GM10266 (cell line): Measurements from ENCODE around the gene SDR39U1.

Source experiments
- DNase-seq: peaks from one replicate; pipeline ENCODE4 v3.0.0; 2012; ENCODE audit errors: extremely low spot score
- TF ChIP-seq, protein P1 (sequence below): IDR thresholded peaks from 2 replicates; pipeline ENCODE4 v1.5.1; 2012; ENCODE audit warnings: mild to moderate bottlenecking, low read depth; ENCODE audit not compliant: control insufficient read depth, insufficient read depth; ENCODE audit errors: missing control alignments

The SDR39U1 gene

DNA sequence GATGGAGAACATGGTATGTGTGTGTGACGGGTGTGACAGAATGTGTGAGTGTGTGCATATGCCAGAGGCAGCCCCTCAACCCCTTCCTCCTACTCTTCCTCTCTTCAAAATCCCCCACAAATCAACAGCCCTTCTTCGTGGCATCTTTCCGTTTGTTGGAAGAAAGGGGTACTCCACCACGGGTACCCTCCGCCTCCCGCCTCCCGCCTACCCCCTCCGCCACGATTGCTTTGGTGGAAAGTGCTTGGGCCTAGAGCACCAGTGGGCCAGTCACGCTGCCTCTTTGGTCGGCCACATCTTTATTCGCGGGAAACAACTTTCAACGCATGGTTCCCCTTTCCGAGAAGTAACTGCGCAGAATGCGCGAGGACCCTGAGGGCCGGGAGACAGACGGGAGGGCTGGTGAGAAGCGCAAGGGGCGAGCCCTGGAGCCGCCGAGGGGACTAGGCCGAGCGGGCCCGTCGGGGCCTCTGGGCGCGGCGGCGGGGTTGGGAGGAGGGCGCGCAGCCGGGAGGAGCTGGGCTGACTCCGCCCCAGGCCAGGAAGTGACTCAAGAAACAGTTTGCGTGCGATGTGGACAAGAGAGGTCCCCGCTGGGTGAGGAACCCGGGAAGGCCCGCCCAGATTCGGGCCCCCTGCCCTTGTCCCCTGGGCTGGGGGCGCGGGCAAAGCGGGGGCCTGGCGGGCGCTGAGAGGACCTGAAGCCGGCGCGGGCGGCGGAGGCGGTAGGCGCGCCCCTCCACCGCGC is 13.0 kb downstream of the SDR39U1 start, which contains the start of the genes CBLN3 and KHNYN:
TSS of gene CBLN3 (minus strand) at position 274 of the 748 bp plus-strand sequence. CDS start 614 bp downstream, outside the sequence.
TSS of gene KHNYN (plus strand) at position 560 of the 748 bp plus-strand sequence. CDS start 777 bp downstream, outside the sequence.
- TF ChIP-seq, protein P1, sequence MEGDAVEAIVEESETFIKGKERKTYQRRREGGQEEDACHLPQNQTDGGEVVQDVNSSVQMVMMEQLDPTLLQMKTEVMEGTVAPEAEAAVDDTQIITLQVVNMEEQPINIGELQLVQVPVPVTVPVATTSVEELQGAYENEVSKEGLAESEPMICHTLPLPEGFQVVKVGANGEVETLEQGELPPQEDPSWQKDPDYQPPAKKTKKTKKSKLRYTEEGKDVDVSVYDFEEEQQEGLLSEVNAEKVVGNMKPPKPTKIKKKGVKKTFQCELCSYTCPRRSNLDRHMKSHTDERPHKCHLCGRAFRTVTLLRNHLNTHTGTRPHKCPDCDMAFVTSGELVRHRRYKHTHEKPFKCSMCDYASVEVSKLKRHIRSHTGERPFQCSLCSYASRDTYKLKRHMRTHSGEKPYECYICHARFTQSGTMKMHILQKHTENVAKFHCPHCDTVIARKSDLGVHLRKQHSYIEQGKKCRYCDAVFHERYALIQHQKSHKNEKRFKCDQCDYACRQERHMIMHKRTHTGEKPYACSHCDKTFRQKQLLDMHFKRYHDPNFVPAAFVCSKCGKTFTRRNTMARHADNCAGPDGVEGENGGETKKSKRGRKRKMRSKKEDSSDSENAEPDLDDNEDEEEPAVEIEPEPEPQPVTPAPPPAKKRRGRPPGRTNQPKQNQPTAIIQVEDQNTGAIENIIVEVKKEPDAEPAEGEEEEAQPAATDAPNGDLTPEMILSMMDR: no peak
- DNase-seq: peak; percentile 97

DNA sequence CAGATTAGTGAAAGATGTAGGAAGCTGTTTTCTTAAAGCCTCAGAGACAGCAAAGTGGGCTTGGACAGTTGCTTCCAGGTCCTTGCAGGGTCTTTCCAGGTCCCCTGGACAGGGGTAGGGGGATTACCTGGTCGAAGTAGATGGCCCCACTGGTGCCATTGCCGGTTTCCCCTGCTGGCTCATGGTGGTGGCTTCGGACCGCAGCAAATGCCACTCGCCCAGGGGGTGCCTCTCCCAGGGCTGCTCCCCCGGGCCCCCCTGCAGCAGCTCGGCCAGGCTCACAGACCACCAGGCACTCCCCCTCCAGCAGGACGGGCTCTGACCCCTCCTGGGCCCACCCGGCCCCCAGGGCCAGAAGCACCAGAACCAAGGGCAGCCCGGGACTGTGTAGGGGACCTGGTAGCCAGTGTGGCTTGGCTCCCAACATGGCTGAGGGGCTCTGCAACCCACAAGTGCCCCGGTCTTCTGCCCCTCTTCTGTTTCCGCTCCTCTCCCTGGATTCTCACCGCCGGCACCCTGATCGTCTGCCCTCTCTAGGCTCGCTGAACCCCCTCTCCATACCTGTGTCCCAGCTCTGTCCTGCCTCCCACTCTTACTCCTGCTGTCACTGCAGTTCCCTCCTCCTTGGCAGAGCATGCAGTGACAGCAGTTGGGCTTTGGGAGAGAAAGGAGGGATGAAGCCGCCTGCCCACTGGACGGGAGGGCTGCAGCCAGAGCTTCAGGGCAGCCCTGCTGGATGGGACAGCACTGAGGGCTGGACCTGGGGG is 13.8 kb downstream of the SDR39U1 start:
- TF ChIP-seq, protein P1: no peak
- DNase-seq: no peak

DNA sequence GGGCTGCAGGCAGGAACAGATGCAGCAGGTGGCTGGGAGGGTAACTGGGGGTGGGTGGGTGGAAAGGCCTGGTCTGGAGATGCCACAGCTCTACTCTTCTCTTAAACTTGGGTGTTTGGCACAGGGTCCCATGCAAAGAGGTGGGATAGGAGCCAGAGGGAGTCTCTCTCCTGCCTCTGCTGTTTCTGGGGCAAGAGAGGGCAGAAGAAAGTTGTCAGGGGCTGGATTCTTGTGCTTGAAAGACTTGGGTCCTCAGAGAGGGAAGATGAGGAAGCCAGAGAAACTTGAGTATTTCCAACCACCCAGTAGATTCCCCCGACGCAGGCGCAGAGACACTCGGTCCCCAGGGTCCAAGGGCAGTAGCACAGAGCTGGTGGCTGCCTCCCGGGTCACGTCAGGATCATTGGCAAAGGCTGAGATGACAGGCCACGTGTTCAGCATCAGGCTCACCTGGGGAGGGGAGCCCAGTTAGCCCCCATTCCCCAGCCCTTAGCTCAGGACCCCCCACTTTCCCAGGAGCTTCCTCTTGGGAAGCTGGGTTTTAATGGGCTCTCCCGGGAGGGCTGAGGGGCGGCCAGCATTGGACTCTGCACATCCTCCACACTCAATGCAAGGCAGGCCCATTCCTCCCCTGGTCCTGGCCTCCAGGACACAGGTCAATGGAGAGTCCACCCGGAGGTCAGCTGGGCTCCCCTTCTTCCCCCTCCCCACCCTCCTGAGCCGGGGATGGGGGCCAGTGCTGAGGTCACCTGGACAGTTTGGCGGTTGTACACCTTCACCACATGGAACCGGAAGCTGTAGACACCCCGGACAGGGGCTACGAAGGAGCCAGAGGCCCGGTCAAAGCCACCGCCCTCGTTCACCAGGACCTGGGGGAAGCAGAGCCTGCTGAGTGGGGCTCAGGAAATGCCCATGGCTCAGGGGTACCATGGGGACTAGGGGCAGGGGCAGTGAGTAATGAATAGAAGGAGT is 14.8 kb downstream of the SDR39U1 start:
- no peak for DNase-seq
- TF ChIP-seq, protein P1: no peak

DNA sequence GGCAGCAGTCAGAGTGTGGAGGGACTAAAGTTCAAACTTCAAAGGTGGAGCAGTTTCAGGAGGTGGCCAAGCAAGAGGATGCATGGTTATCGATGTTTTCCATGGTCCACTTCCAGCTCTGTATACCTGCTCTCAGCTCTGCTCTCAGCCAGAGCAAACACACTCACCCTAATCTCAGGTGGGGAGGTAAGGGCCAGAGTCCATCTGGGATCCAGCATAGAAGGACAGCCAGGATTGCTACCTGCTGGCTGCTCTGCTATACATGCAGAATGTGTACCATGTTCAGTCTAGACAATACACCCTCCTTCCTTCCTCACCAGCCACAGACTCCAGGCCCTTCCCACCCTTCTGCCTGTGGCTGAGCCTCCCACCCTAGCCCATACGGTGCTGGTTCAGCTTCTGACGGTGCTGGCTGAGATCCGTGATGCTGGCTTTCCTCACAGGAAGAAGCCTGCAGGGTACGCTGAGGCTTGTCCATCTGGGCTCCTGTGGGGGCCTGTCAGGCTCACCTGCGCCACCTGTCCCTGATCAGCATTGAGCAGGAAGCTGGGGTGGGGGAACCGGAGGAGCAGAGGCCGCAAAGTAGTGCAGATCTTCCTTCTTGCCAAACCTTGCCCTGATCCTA is 15.6 kb downstream of the SDR39U1 start:
- DNase-seq: no peak
- TF ChIP-seq, protein P1: no peak

DNA sequence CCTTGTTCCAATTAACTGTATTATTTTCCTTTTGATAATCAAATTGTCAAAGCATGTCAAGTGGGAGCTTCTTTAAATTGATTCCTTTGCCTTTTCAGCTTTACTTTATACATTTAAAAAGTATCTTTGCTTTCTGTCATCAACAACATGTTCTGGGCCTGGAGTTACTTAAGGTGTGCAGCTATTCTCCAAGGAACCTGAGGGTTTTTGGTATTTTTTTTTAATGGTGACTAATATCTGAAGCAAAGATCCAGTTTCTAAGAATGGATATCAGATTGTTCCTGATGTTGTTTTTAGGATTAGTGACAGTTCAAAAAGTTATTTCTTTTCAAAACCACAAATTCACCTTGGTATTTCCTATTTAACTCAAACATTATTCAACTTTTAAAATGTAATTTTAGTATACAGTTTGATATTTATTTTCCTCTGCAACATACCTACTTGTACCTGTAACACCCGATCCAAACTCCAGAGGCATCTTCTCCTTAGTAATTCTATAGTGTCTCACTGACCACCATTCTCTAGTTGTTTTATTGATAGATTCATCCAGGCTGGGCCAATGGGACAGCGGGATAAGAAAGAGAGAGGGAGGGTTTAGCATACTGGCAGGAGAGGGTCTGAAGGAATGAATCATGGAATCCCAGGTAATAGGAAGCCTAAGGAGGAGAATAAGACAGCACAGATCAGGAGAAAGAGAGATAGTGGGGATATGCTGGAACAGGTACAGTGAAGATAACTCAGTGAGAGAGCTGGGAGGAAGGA is 16.2 kb downstream of the SDR39U1 start:
- DNase-seq: no peak
- TF ChIP-seq, protein P1: no peak

DNA sequence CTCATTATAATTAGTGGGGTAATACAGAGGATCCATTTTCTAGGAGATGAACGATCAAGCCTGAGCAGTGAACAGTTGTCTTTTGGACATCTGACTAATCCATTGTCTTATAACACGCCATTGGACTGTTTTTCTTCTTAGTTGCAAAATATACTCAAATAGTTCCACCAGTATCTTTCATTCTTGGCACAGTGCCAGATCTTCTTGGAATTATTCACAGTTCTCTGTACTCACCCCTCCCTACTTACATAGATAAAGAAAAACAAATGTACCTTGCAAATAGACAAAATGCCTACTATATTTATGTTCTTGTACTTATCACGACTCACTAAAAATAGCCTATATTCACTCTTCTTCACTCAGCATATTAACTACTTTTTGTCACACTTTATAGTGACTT is 16.9 kb downstream of the SDR39U1 start:
- DNase-seq: no peak
- TF ChIP-seq, protein P1: no peak
